COLO668 (cell line): ENCODE results near the gene TYRP1.

ENCODE experiments used
- DNase-seq: peaks from one replicate; lab custom pipeline; 2025; ENCODE audit not compliant: unreplicated experiment; lab: John Stamatoyannopoulos, UW

Gene TYRP1

GRCh38 chr9:12730927-12731326 is 37.7 kb downstream of the TYRP1 start:
- DNase-seq = no peak

GRCh38 chr9:12732971-12733370 is 39.8 kb downstream of the TYRP1 start:
- no peak for DNase-seq

GRCh38 chr9:12735665-12736064 is 42.5 kb downstream of the TYRP1 start:
- DNase-seq = no peak

- no peak for DNase-seq
These were observed 44.7 kb downstream of the TYRP1 start for GRCh38 chr9:12737871-12738270.

- DNase-seq = no peak
These were observed 45.9 kb downstream of the TYRP1 start for GRCh38 chr9:12739014-12739652.

GRCh38 chr9:12740845-12741244 is 47.7 kb downstream of the TYRP1 start:
- no peak for DNase-seq

- DNase-seq = no peak
These were observed 54.8 kb downstream of the TYRP1 start for GRCh38 chr9:12748016-12748415.

GRCh38 chr9:12748954-12749353 is 55.8 kb downstream of the TYRP1 start:
- DNase-seq = no peak

- no peak for DNase-seq
These were observed 60.7 kb downstream of the TYRP1 start for GRCh38 chr9:12753931-12754330.

- no peak for DNase-seq
These were observed 66.6 kb downstream of the TYRP1 start for GRCh38 chr9:12759761-12760160.
